ENCODE results near the gene TRMT61A.

The TRMT61A gene

GRCh38 chr14:103563226-103563620 is 34.2 kb downstream of the TRMT61A start:
- no peak for DNase-seq (ENCODE audit: low spot score)

- DNase-seq (ENCODE audit: low spot score) = peak; percentile 16
These were observed 35.0 kb downstream of the TRMT61A start for GRCh38 chr14:103563844-103564505.

GRCh38 chr14:103568952-103569351 is 40.0 kb downstream of the TRMT61A start:
- no peak for DNase-seq (ENCODE audit: low spot score)

- no peak for DNase-seq (ENCODE audit: low spot score)
These were observed 40.4 kb downstream of the TRMT61A start for GRCh38 chr14:103569408-103569807.

- DNase-seq (ENCODE audit: low spot score) = no peak
These were observed 45.1 kb downstream of the TRMT61A start for GRCh38 chr14:103574104-103574503.

- DNase-seq (ENCODE audit: low spot score) = no peak
These were observed 45.8 kb downstream of the TRMT61A start for GRCh38 chr14:103574707-103575285.

GRCh38 chr14:103576371-103577024 is 47.5 kb downstream of the TRMT61A start:
- DNase-seq (ENCODE audit: low spot score) = no peak

GRCh38 chr14:103578401-103579075 is 49.5 kb downstream of the TRMT61A start:
- no peak for DNase-seq (ENCODE audit: low spot score)

- peak; percentile 0 for DNase-seq (ENCODE audit: low spot score)
These were observed 52.2 kb downstream of the TRMT61A start for GRCh38 chr14:103581206-103581605.

- DNase-seq (ENCODE audit: low spot score) = peak; percentile 0
These were observed 53.1 kb downstream of the TRMT61A start for GRCh38 chr14:103581954-103582703.

- DNase-seq (ENCODE audit: low spot score) = peak; percentile 1
These were observed 55.4 kb downstream of the TRMT61A start for GRCh38 chr14:103584326-103584915.

Measured in hematopoietic multipotent progenitor cell treated with erythropoietin and hydrocortisone succinate and interleukin-3 and kit ligand, for 15 days (in vitro differentiated cells).